Measurements from ENCODE around the gene EPS8L3.

DNA sequence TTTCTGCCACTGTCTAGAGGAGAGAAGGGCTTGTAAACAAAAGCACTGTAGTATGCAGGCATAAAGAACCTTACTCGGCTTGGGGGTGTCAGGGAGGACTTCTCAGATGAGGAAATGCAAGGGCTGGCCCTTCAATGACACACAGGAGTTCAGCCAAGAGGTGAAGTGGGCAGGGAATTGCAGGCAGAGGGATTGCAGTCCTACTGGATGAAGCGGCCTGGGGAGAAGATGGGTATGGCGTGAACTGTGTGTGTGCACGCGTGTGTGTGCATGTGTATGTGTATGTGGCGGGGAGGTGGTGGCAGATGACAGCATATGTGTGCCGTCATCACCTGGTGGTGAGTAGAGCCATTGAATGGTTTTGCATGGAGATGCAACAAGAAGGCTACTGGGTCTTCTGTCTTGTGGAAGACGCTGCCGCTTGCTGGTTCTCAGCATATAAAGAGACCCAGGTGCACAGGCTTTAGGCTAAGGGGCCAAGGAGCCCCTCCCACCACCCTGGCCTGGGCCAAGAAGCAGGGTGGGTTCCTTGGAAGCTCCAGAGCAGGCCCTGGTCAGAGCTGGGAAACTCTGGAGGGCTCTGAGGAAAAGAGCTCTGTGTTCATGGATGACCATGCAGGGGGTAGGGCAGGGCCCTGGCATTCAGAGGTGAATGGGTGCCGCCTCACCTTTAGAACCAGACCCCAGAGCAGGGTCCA lies 4.1 kb upstream of the EPS8L3 start:
- no peak for TF ChIP-seq EZH2phosphoT487 (IDR thresholded peaks at IDR 0.05; ENCODE audit: low read depth)
- TF ChIP-seq, protein P1, sequence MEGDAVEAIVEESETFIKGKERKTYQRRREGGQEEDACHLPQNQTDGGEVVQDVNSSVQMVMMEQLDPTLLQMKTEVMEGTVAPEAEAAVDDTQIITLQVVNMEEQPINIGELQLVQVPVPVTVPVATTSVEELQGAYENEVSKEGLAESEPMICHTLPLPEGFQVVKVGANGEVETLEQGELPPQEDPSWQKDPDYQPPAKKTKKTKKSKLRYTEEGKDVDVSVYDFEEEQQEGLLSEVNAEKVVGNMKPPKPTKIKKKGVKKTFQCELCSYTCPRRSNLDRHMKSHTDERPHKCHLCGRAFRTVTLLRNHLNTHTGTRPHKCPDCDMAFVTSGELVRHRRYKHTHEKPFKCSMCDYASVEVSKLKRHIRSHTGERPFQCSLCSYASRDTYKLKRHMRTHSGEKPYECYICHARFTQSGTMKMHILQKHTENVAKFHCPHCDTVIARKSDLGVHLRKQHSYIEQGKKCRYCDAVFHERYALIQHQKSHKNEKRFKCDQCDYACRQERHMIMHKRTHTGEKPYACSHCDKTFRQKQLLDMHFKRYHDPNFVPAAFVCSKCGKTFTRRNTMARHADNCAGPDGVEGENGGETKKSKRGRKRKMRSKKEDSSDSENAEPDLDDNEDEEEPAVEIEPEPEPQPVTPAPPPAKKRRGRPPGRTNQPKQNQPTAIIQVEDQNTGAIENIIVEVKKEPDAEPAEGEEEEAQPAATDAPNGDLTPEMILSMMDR (IDR thresholded peaks at IDR 0.05; ENCODE audit: low read depth, low read length): no peak
